Osteocyte (in vitro differentiated cells): Measurements from ENCODE around the gene SORCS1. TPM values are rescaled to one million over a fixed set of nuclear protein-coding genes. Genes with fewer than 3 reads are reported as not detected.
A peak's percentile ranks its signal among the peaks of the same experiment; 100 is the strongest.

Experiments used
- DNase-seq: peaks from one replicate; pipeline ENCODE4 v3.0.0; 2021; ENCODE audit warnings: mixed read lengths; ENCODE audit not compliant: unreplicated experiment; ENCODE audit errors: extremely low spot score
- H3K27ac Mint-ChIP-seq: one replicate; pipeline ENCODE4 v1.8.0; 2021; ENCODE audit warnings: mild to moderate bottlenecking, mixed read lengths; ENCODE audit not compliant: unreplicated experiment
- H3K27me3 Mint-ChIP-seq: one replicate; pipeline ENCODE4 v1.8.0; 2021; ENCODE audit warnings: mixed read lengths; ENCODE audit not compliant: unreplicated experiment
- H3K36me3 Mint-ChIP-seq: one replicate; pipeline ENCODE4 v1.8.0; 2021; ENCODE audit warnings: mixed read lengths; ENCODE audit not compliant: unreplicated experiment
- H3K4me1 Mint-ChIP-seq: one replicate; pipeline ENCODE4 v1.8.0; 2021; ENCODE audit warnings: mixed read lengths; ENCODE audit not compliant: unreplicated experiment
- H3K4me3 Mint-ChIP-seq: one replicate; pipeline ENCODE4 v1.8.0; 2021; ENCODE audit warnings: mild to moderate bottlenecking, moderate library complexity, mixed read lengths; ENCODE audit not compliant: unreplicated experiment
- H3K9me3 Mint-ChIP-seq: one replicate; pipeline ENCODE4 v1.8.0; 2021; ENCODE audit warnings: mixed read lengths; ENCODE audit not compliant: unreplicated experiment
- CTCF ChIP-seq: fragments of 200-600 bp; sonication (generic); IDR thresholded peaks from 2 replicates; pipeline ENCODE4 v1.5.0; 2021; ENCODE audit warnings: antibody characterized with exemption, mild to moderate bottlenecking, moderate library complexity
- total RNA-seq: library from RNA; stranded (reverse); gene quantifications from 2 replicates; pipeline ENCODE4 v1.2.1, GENCODE V29; 2021

The SORCS1 gene
- total RNA-seq, 1 donor from 2014 or later = not detected

DNA sequence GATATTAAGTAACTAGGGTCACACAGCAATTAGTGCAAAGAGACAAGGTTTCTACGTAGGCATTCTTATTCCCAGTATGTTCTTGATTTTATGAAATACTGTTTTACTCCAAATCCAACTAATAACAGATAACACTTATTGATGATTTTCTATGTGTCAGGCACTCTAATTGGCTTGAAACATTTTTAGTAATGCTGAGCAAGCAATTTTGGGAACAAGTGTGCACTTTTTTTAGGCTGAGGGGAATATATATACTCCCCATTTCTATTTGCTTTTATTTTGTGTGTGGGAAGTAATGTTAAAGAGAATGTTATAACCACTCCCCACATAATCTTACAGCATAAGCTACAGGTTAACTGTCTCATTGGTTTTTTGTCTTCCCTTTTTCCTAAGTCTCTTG, 4.2 kb upstream of the SORCS1 start:
- H3K27me3 Mint-ChIP-seq = peaks cover 24% of the 10 kb centered on the region
- H3K27ac Mint-ChIP-seq = no peak overlapping the region
- peaks cover 2% of the 10 kb centered on the region for H3K4me1 Mint-ChIP-seq
- no peak for TF ChIP-seq CTCF
- no peak for DNase-seq
- H3K36me3 Mint-ChIP-seq = no peaks in the 10 kb centered on the region
- H3K9me3 Mint-ChIP-seq = no peaks in the 10 kb centered on the region
- no peak overlapping the region for H3K4me3 Mint-ChIP-seq

DNA sequence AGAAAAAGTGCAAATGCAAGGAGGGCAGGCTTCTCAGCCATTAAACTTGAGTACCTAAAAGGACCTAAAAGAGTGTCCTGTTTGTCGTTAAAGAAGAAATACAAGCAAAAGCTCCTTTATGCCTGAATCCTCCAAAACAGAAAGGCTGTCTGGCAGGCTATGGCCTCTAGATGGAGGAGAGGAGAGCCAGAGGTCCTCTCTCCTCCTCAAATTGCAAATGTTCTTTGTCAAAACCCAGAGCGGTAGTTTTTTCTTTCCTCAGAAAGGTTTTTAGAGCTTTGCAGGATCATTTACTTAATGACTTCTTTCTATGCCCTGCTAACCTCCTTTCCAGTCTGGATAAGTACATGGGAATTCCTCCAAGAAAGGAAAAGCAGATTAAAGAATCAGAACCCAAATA, 1.9 kb upstream of the SORCS1 start:
- H3K27me3 Mint-ChIP-seq = peaks cover 36% of the 10 kb centered on the region
- no peaks in the 10 kb centered on the region for H3K9me3 Mint-ChIP-seq
- no peak overlapping the region for H3K27ac Mint-ChIP-seq
- H3K4me3 Mint-ChIP-seq = no peak overlapping the region
- no peak for TF ChIP-seq CTCF
- H3K4me1 Mint-ChIP-seq = peaks cover 2% of the 10 kb centered on the region
- DNase-seq = no peak
- H3K36me3 Mint-ChIP-seq = no peaks in the 10 kb centered on the region

- Mint-ChIP-seq H3K27me3 (peaks cover 36% of the 10 kb centered on the region), H3K4me3 (peak overlapping the region; percentile 53), H3K4me1 (peaks cover 2% of the 10 kb centered on the region), H3K9me3 (no peaks in the 10 kb centered on the region), H3K36me3 (no peaks in the 10 kb centered on the region), H3K27ac (no peak overlapping the region)
- DNase-seq = no peak
- no peak for TF ChIP-seq CTCF
These were observed 486 bp upstream of the SORCS1 start for GRCh38 chr10:107164992-107165391.

- H3K36me3 Mint-ChIP-seq = no peaks in the 10 kb centered on the region
- H3K4me1 Mint-ChIP-seq = peaks cover 2% of the 10 kb centered on the region
- H3K27me3 Mint-ChIP-seq = peaks cover 36% of the 10 kb centered on the region
- no peak for TF ChIP-seq CTCF
- DNase-seq = no peak
- no peaks in the 10 kb centered on the region for H3K9me3 Mint-ChIP-seq
- no peak overlapping the region for H3K4me3 Mint-ChIP-seq
- H3K27ac Mint-ChIP-seq = no peak overlapping the region
These were observed 1.2 kb downstream of the SORCS1 start for GRCh38 chr10:107163076-107163855.

GRCh38 chr10:107160866-107161265, 3.6 kb downstream of the SORCS1 start:
- TF ChIP-seq CTCF = no peak

More at GRCh38 chr10:107160866-107161265, 3.6 kb downstream of the SORCS1 start:
- no peak overlapping the region for H3K4me3 Mint-ChIP-seq
- H3K9me3 Mint-ChIP-seq = no peaks in the 10 kb centered on the region
- H3K36me3 Mint-ChIP-seq = no peaks in the 10 kb centered on the region
- DNase-seq = no peak
- no peak overlapping the region for H3K27ac Mint-ChIP-seq
- peaks cover 2% of the 10 kb centered on the region for H3K4me1 Mint-ChIP-seq
- H3K27me3 Mint-ChIP-seq = peaks cover 26% of the 10 kb centered on the region
